ENCODE results near the gene PHACTR1. TPM values are rescaled to one million over a fixed set of nuclear protein-coding genes. Genes with fewer than 3 reads are reported as not detected.

Gene PHACTR1
- 1.8 and 2.2 TPM in 2 replicates for total RNA-seq

DNA sequence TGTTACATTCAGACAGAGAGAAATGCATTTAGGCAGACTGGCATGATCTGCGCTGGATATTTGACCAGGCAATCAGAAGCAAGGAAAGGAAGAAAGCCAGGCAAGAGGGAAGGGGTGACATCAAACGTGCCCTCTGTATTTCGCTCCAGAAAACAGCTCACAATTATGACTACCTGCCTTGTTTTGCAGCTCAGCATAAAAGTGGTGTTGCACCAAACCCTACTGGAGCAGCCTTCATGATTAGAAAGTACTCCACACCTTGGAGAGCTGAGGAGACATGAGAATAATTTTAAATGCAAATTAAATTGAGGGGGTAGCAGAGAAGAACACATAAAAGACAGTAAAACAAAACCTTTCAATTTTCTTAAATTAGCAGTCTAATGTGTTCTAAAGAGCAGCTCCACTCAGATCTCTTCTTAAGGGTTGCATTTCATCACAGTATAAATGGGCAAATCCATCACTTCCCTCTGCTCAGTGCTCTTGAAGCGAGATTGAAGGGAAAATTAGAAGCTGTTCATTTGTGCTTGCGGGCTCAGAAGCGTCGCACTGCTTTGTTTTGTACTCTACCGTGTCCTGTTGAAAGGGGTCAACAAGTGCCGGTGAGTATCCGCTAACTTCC is at the start of gene PHACTR1:
Gene PHACTR1, plus strand, starts transcription at position 470 of the 619 bp plus-strand sequence.
- no peak for DNase-seq (ENCODE audit: low read depth)
- no peak within 1 kb of the TSS for H3K4me3 ChIP-seq (ENCODE audit: low read depth, low read length)
- no peaks in the 10 kb centered on the region for H3K36me3 ChIP-seq (ENCODE audit: control insufficient read depth, insufficient read depth, low read length)
- TF ChIP-seq, protein P1, sequence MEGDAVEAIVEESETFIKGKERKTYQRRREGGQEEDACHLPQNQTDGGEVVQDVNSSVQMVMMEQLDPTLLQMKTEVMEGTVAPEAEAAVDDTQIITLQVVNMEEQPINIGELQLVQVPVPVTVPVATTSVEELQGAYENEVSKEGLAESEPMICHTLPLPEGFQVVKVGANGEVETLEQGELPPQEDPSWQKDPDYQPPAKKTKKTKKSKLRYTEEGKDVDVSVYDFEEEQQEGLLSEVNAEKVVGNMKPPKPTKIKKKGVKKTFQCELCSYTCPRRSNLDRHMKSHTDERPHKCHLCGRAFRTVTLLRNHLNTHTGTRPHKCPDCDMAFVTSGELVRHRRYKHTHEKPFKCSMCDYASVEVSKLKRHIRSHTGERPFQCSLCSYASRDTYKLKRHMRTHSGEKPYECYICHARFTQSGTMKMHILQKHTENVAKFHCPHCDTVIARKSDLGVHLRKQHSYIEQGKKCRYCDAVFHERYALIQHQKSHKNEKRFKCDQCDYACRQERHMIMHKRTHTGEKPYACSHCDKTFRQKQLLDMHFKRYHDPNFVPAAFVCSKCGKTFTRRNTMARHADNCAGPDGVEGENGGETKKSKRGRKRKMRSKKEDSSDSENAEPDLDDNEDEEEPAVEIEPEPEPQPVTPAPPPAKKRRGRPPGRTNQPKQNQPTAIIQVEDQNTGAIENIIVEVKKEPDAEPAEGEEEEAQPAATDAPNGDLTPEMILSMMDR (IDR thresholded peaks at IDR 0.05; ENCODE audit: insufficient read depth, low read length, poor library complexity, severe bottlenecking), result no peak
- H3K27me3 ChIP-seq (ENCODE audit: control insufficient read depth, insufficient read depth, low read length), result no peaks in the 10 kb centered on the region

DNA sequence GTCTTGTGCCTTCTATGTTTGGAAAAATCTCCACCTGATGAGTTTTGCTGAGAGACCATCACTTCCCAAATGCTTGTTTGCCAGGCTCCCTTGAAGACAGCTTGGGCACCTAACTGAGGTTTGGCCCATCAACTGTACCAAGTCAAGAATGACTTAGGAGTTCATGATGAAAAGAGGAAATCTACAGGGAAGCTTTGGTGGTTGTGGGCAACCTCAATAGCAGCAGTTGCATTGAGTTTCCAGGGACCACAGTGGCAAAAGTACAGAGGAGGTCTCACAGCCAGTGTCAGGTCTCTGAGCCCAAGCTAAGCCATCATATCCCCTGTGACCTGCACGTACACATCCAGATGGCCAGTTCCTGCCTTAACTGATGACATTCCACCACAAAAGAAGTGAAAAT is 49.7 kb upstream of the PHACTR1 start:
- DNase-seq (ENCODE audit: low read depth), result no peak
- TF ChIP-seq, protein P1 (IDR thresholded peaks at IDR 0.05; ENCODE audit: insufficient read depth, low read length, poor library complexity, severe bottlenecking), result no peak
- Histone ChIP-seq H3K27me3 (ENCODE audit: control insufficient read depth, insufficient read depth, low read length) (no peaks in the 10 kb centered on the region), H3K36me3 (ENCODE audit: control insufficient read depth, insufficient read depth, low read length) (no peaks in the 10 kb centered on the region), H3K4me3 (ENCODE audit: low read depth, low read length) (no peak overlapping the region)

DNA sequence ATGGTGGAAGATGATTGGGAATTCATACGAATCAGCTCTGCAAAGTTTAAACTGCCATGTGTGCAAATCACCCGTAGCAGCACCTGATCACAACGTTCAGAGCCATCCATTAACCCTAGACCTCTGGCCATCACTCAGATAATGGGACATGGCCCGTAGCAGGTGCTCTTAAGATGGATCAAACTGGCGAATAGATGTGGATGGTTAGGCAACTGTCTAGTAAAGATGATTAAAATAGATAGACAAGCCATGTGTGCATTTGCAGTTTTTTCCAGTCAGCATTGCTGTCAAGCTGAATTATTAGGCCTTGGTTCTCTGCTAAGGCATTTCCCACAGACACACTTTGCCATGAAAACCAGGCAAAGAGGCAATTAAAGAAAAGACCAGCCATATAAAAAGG is 40.6 kb upstream of the PHACTR1 start:
- TF ChIP-seq, protein P1 (IDR thresholded peaks at IDR 0.05; ENCODE audit: insufficient read depth, low read length, poor library complexity, severe bottlenecking), result no peak
- H3K27me3 ChIP-seq (ENCODE audit: control insufficient read depth, insufficient read depth, low read length), result no peaks in the 10 kb centered on the region
- no peaks in the 10 kb centered on the region for H3K36me3 ChIP-seq (ENCODE audit: control insufficient read depth, insufficient read depth, low read length)
- H3K4me3 ChIP-seq (ENCODE audit: low read depth, low read length), result no peak overlapping the region
- no peak for DNase-seq (ENCODE audit: low read depth)

DNA sequence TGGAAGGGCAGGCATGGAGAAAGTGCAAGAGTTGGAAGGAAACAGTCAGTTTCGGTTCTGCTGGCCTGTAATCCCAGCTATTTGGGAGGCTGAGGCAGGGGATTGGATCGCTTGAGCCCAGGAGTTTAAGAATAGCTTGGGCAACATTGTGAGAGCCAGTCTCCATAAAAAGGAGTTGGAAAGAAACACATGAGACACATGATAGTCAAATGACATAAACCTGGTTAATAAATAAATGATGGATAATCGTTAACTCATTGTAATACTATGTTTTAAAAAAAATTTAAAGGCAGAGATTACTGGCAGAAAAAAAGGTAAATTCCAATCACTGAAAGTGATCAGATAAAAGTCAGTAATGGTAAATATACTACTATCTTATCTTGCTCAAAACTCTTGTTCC is 37.2 kb upstream of the PHACTR1 start:
- TF ChIP-seq, protein P1 (IDR thresholded peaks at IDR 0.05; ENCODE audit: insufficient read depth, low read length, poor library complexity, severe bottlenecking), result no peak
- Histone ChIP-seq H3K36me3 (ENCODE audit: control insufficient read depth, insufficient read depth, low read length) (no peaks in the 10 kb centered on the region), H3K4me3 (ENCODE audit: low read depth, low read length) (no peak overlapping the region), H3K27me3 (ENCODE audit: control insufficient read depth, insufficient read depth, low read length) (no peaks in the 10 kb centered on the region)
- DNase-seq (ENCODE audit: low read depth), result peak; percentile 4

DNA sequence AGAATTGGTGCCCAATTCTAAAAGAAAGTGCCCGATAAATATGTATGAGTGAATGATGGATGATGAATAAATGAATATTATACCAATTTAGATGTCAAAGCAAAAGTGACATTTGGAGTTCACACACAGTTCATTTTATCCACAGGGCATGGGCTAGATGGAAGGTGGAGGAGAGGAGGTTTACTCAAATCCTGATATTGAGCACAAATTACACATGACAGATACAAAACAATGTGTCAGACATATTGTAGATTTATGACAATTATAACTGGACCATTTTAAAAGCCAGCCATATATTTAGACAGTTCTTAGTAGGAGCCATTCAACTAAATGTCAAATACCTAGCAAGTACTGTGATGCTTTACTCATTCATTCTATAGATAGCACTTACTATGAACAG is 23.4 kb upstream of the PHACTR1 start:
- no peak for DNase-seq (ENCODE audit: low read depth)
- H3K4me3 ChIP-seq (ENCODE audit: low read depth, low read length), result no peak overlapping the region
- TF ChIP-seq, protein P1 (IDR thresholded peaks at IDR 0.05; ENCODE audit: insufficient read depth, low read length, poor library complexity, severe bottlenecking), result no peak
- peaks cover 3% of the 10 kb centered on the region for H3K27me3 ChIP-seq (ENCODE audit: control insufficient read depth, insufficient read depth, low read length)
- no peaks in the 10 kb centered on the region for H3K36me3 ChIP-seq (ENCODE audit: control insufficient read depth, insufficient read depth, low read length)

DNA sequence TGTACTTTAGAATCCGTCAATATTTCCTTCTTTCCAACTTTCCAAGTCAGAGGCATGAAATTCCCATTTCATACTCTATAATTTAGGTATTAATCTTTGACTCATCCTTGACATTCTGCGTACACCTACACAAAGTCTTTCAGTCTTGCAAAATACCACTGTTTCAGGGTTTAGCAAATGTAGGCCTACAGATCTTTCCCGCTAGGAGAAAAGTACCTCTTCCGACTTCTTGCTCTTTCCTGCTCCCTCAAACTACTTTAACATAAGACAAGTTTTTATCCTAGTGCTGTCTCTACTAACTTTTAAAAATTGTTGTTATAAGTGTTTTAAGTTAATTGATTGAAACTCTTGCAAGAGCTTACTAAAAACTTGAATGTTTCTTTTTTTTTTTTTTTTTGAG is 18.3 kb upstream of the PHACTR1 start:
- no peak for DNase-seq (ENCODE audit: low read depth)
- TF ChIP-seq, protein P1 (IDR thresholded peaks at IDR 0.05; ENCODE audit: insufficient read depth, low read length, poor library complexity, severe bottlenecking), result no peak
- Histone ChIP-seq H3K4me3 (ENCODE audit: low read depth, low read length) (no peak overlapping the region), H3K27me3 (ENCODE audit: control insufficient read depth, insufficient read depth, low read length) (no peaks in the 10 kb centered on the region), H3K36me3 (ENCODE audit: control insufficient read depth, insufficient read depth, low read length) (no peaks in the 10 kb centered on the region)
